MM.1S (cell line): Measurements from ENCODE around the gene TOR1A.

Experiments
- CTCF ChIP-seq: fragments of 300-600 bp; sonication (generic); IDR thresholded peaks from 2 replicates; pipeline ENCODE4 v1.5.1; 2016; ENCODE audit warnings: antibody characterized with exemption, low read length, mixed read lengths
- EZH2 ChIP-seq: fragments of 300-600 bp; sonication (generic); optimal IDR thresholded peaks from 2 replicates; pipeline ENCODE3; 2017; ENCODE audit warnings: low read depth, mild to moderate bottlenecking, antibody characterized with exemption, low read length, mixed read lengths
- EZH2phosphoT487 ChIP-seq: fragments of 300-600 bp; sonication (generic); IDR thresholded peaks from 2 replicates; pipeline ENCODE4 v1.6.1; 2018; ENCODE audit warnings: antibody characterized with exemption, low read length

DNA sequence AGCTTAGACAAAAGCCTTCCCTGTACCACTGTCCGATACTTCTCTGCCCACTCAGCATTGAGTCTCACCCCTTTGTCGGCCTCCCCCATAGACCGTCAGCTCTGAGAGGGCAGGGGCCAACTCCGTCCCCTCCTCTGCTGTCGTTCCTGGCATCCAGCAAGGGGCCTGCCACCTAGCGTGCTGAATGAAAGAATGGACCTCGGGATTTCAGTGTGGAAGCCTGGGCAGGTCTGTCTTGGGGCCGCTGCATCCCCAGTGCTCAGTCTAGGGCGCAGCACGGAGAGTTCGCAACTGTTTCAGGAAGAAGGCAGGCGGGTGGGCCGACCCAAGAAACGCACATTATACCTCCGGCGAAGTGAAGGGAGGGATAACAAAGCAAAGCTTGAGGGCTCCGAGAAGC lies 22.4 kb downstream of the TOR1A start:
- TF ChIP-seq CTCF (no peak), EZH2phosphoT487 (no peak), EZH2 (no peak)
